GM23338 (cell line): ENCODE data around the gene ZNF516. TPM values are rescaled to one million over a fixed set of nuclear protein-coding genes. Genes with fewer than 3 reads are reported as not detected.

Source experiments
- ATAC-seq: fragments of 200-7000 bp; cut with Tn5 transposase; 3 replicates; pipeline ENCODE4 v1.9.1; 2020
- DNase-seq: peaks from one replicate; pipeline ENCODE4 v3.0.0-alpha.2; 2015; ENCODE audit warnings: low spot score
- H2AFZ ChIP-seq: fragments of 200-600 bp; sonication (generic); 2 replicates; pipeline ENCODE4 v1.8.0; 2016; ENCODE audit warnings: antibody characterized with exemption, mild to moderate bottlenecking, moderate library complexity
- H3F3A ChIP-seq: fragments of 200-600 bp; sonication (generic); replicated peaks from 2 replicates; pipeline ENCODE4 v1.8.0; 2017; ENCODE audit warnings: antibody characterized with exemption, mixed run types, low read depth
- H3K27ac ChIP-seq: fragments of 200-600 bp; sonication (generic); 2 replicates; pipeline ENCODE4 v1.6.1; 2016; ENCODE audit warnings: low read depth
- H3K27me3 ChIP-seq: fragments of 200-600 bp; sonication (generic); 2 replicates; pipeline ENCODE4 v1.8.0; 2016; ENCODE audit warnings: mild to moderate bottlenecking, mixed run types, moderate library complexity; ENCODE audit not compliant: insufficient read depth
- H3K36me3 ChIP-seq: fragments of 200-600 bp; sonication (generic); 2 replicates; pipeline ENCODE4 v1.8.0; 2016; ENCODE audit warnings: mild to moderate bottlenecking; ENCODE audit not compliant: insufficient read depth
- H3K4me1 ChIP-seq: fragments of 200-600 bp; sonication (generic); 2 replicates; pipeline ENCODE4 v1.8.0; 2016; ENCODE audit warnings: mild to moderate bottlenecking, moderate library complexity; ENCODE audit not compliant: insufficient read depth
- H3K4me2 ChIP-seq: fragments of 200-600 bp; sonication (generic); 2 replicates; pipeline ENCODE4 v1.7.1; 2017; ENCODE audit warnings: mixed run types
- H3K4me3 ChIP-seq: fragments of 200-600 bp; sonication (generic); 2 replicates; pipeline ENCODE4 v1.6.1; 2016; ENCODE audit warnings: mixed run types
- H3K79me2 ChIP-seq: fragments of 200-600 bp; sonication (generic); replicated peaks from 2 replicates; pipeline ENCODE4 v1.8.0; 2017; ENCODE audit warnings: mild to moderate bottlenecking; ENCODE audit not compliant: insufficient read depth
- H3K9me2 ChIP-seq: fragments of 200-600 bp; sonication (generic); 2 replicates; pipeline ENCODE4 v1.8.0; 2017; ENCODE audit not compliant: insufficient read depth
- H4K20me1 ChIP-seq: fragments of 200-600 bp; sonication (generic); replicated peaks from 2 replicates; pipeline ENCODE4 v1.8.0; 2017; ENCODE audit warnings: mild to moderate bottlenecking; ENCODE audit not compliant: insufficient read depth
- H3K27ac Mint-ChIP-seq: 2 replicates; pipeline ENCODE4 v1.8.0; 2020; ENCODE audit warnings: inconsistent platforms, mild to moderate bottlenecking, moderate library complexity, mixed read lengths
- H3K27me3 Mint-ChIP-seq: 3 replicates; pipeline ENCODE4 v1.8.0; 2022; ENCODE audit warnings: low read depth, mild to moderate bottlenecking, moderate library complexity, mixed read lengths, inconsistent platforms; ENCODE audit not compliant: insufficient read depth, poor library complexity
- H3K36me3 Mint-ChIP-seq: 3 replicates; pipeline ENCODE4 v1.8.0; 2021; ENCODE audit warnings: low read depth, mild to moderate bottlenecking, inconsistent platforms, moderate library complexity, mixed read lengths
- H3K4me1 Mint-ChIP-seq: 3 replicates; pipeline ENCODE4 v1.8.0; 2020; ENCODE audit warnings: mild to moderate bottlenecking, inconsistent platforms, mixed read lengths
- H3K4me3 Mint-ChIP-seq: 3 replicates; pipeline ENCODE4 v1.8.0; 2021; ENCODE audit warnings: moderate library complexity, mild to moderate bottlenecking, inconsistent platforms, mixed read lengths
- H3K9me3 Mint-ChIP-seq: 3 replicates; pipeline ENCODE4 v1.8.0; 2020; ENCODE audit warnings: moderate library complexity, mild to moderate bottlenecking, inconsistent platforms, mixed read lengths
- ETS1 ChIP-seq: IDR thresholded peaks from 2 replicates; pipeline ENCODE4 v1.6.1; 2016; ENCODE audit warnings: antibody characterized with exemption
- JUNB ChIP-seq: IDR thresholded peaks from one replicate; pipeline ENCODE4 v1.6.1; 2016; ENCODE audit warnings: antibody characterized with exemption; ENCODE audit not compliant: unreplicated experiment
- REST ChIP-seq: IDR thresholded peaks from one replicate; pipeline ENCODE4 v1.6.1; 2018; ENCODE audit warnings: antibody characterized with exemption; ENCODE audit not compliant: unreplicated experiment
- ZNF114 ChIP-seq: fragments of 250-450 bp; sonication (Bioruptor Pico); IDR thresholded peaks from 2 replicates; pipeline ENCODE4 v1.5.0; 2020; ENCODE audit warnings: mild to moderate bottlenecking, moderate library complexity
- ZNF462 ChIP-seq: fragments of 250-450 bp; sonication (Bioruptor Pico); IDR thresholded peaks from 2 replicates; pipeline ENCODE4 v1.5.0; 2020; ENCODE audit warnings: mild to moderate bottlenecking, moderate library complexity
- polyA plus RNA-seq: library from polyadenylated mRNA; unstranded; fragments of >200 nt; fragmentation: Nextera tagmentation; extraction: Ambion mirVana; gene quantifications from 2 replicates; pipeline ENCODE4 v1.2.1, GENCODE V29; 2016
- total RNA-seq: library from RNA; depleted of rRNA; stranded (reverse); fragments of >200 nt; shearing (Covaris generic); gene quantifications from 2 replicates; pipeline ENCODE4 v1.2.3, GENCODE V29; 2014

The ZNF516 gene
- total and polyA plus RNA-seq, 2 experiments from 2014 or later = 11.9 to 24.2 TPM

GRCh38 chr18:76482971-76483691 is 11.9 kb downstream of the ZNF516 start:
- no peaks in the 10 kb centered on the region for H3K9me3 Mint-ChIP-seq
- ATAC-seq (no peak), DNase-seq (peak; percentile 36)
- H3K27ac ChIP-seq = no peak overlapping the region
- H2AFZ ChIP-seq = no peak overlapping the region
- no peak overlapping the region for H3K4me2 ChIP-seq
- H3K27me3 Mint-ChIP-seq = peaks cover 14% of the 10 kb centered on the region
- H3K4me3 Mint-ChIP-seq = no peak overlapping the region
- TF ChIP-seq ZNF114 (CRISPR knock-in tag) (no peak), JUNB (no peak), REST (no peak), ZNF462 (CRISPR knock-in tag) (no peak), ETS1 (no peak)
- peaks cover 2% of the 10 kb centered on the region; the same call in 1 of the 2 replicates for H3K27me3 ChIP-seq
- H3K4me1 Mint-ChIP-seq = peaks cover 66% of the 10 kb centered on the region
- peaks cover 33% of the 10 kb centered on the region for H3K4me1 ChIP-seq
- no peak overlapping the region for H3K4me3 ChIP-seq
- peaks cover 4% of the 10 kb centered on the region; the same call in 1 of the 2 replicates for H4K20me1 ChIP-seq
- H3K36me3 ChIP-seq = no peaks in the 10 kb centered on the region
- peaks cover 62% of the 10 kb centered on the region for H3K79me2 ChIP-seq
- H3K27ac Mint-ChIP-seq = no peak overlapping the region
- no peaks in the 10 kb centered on the region for H3K9me2 ChIP-seq
- H3K36me3 Mint-ChIP-seq = no peaks in the 10 kb centered on the region
- no peaks in the 10 kb centered on the region for H3F3A ChIP-seq
